WTC11 (cell line): ENCODE results near the gene GAS1.

Experiments
- ATF1 ChIP-seq: sonication (generic); formaldehyde crosslinking; IDR thresholded peaks from 2 replicates; pipeline ENCODE4 v1.8.1; 2023; ENCODE audit warnings: mild to moderate bottlenecking, moderate library complexity, missing genetic modification reagents
- CBFB ChIP-seq: sonication (generic); formaldehyde crosslinking; IDR thresholded peaks from 2 replicates; pipeline ENCODE4 v1.8.1; 2022; ENCODE audit warnings: mild to moderate bottlenecking, low read depth, missing genetic modification reagents
- ZBTB21 ChIP-seq: sonication (generic); formaldehyde crosslinking; IDR thresholded peaks from 2 replicates; pipeline ENCODE4 v1.8.1; 2023; ENCODE audit warnings: mild to moderate bottlenecking, missing genetic modification reagents, borderline replicate concordance
- TF ChIP-seq, protein P1 (sequence below): sonication (generic); formaldehyde crosslinking; IDR thresholded peaks from 2 replicates; pipeline ENCODE4 v1.8.1; 2023; ENCODE audit warnings: mild to moderate bottlenecking, missing genetic modification reagents
- TF ChIP-seq, protein P2 (sequence below): fragments of 200-600 bp; IDR thresholded peaks from 2 replicates; pipeline ENCODE4 v1.8.0; 2022; ENCODE audit warnings: antibody characterized with exemption

DNA sequence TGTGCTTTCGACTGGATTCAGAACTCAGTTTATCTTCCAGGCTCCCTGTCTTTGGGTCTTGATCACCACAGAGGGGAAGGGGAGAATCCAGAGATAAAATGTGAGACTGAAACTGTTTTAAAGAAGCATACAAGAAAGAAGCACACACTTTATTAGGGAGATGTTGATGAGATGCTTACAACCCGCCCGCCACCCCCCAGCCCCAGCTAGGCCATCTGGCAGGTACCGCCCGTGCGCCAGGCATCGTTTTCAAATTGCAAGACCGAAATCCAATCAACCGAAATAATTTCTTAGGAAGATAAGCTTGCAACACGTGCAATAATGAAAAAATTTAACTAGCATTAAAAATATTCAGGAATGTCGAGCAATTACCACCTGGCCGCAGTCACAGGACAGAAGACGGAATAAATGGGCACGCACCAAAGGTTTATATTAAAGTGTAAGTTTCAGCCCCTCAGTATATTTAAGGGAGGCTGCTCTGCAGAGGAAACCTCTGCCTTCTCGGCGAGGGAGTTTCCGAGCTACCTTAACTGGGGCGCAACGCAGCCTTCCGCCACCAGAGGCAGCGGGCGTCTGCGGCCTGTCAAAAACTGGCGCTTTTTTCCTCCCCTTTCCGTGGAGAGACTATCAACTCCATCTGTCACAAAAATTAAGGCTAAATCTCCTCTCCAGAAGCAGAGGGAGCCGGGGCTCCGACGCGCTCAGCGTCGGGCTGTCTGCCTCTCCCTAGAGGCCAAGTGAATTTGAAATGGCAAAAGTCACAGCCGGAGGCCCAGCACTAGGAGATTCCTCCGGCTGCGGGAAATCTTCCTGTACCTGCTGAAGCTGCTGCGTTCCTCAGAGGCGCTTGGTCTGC, 996 bp upstream of the GAS1 start:
- TF ChIP-seq, protein P1, sequence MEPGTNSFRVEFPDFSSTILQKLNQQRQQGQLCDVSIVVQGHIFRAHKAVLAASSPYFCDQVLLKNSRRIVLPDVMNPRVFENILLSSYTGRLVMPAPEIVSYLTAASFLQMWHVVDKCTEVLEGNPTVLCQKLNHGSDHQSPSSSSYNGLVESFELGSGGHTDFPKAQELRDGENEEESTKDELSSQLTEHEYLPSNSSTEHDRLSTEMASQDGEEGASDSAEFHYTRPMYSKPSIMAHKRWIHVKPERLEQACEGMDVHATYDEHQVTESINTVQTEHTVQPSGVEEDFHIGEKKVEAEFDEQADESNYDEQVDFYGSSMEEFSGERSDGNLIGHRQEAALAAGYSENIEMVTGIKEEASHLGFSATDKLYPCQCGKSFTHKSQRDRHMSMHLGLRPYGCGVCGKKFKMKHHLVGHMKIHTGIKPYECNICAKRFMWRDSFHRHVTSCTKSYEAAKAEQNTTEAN (CRISPR knock-in tag) = no peak
- TF ChIP-seq ZBTB21 (CRISPR knock-in tag) = no peak
- TF ChIP-seq CBFB (CRISPR knock-in tag) = no peak
- TF ChIP-seq ATF1 (CRISPR knock-in tag) = no peak
- TF ChIP-seq, protein P2, sequence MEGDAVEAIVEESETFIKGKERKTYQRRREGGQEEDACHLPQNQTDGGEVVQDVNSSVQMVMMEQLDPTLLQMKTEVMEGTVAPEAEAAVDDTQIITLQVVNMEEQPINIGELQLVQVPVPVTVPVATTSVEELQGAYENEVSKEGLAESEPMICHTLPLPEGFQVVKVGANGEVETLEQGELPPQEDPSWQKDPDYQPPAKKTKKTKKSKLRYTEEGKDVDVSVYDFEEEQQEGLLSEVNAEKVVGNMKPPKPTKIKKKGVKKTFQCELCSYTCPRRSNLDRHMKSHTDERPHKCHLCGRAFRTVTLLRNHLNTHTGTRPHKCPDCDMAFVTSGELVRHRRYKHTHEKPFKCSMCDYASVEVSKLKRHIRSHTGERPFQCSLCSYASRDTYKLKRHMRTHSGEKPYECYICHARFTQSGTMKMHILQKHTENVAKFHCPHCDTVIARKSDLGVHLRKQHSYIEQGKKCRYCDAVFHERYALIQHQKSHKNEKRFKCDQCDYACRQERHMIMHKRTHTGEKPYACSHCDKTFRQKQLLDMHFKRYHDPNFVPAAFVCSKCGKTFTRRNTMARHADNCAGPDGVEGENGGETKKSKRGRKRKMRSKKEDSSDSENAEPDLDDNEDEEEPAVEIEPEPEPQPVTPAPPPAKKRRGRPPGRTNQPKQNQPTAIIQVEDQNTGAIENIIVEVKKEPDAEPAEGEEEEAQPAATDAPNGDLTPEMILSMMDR = peak; percentile 69
